ENCODE measurements around the gene KAT6B.

DNA sequence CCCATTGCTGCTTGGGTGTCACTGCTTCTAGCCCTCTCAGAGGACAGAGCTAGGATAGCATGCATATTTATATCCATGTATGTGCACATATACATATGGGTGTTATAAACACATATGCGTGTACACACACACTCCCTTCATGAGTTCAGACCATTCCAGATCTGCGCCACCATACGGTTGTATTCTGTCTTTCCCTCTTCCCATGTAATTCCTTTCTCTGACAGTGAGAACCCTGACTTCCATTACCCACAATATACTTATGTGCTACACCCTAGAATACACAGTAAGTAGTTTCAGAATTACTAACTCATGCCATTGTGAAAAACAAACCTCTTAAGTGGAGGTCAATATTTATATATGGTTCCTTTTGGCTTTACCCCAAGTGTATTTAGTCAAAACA, 168.5 kb downstream of the KAT6B start:
- TF ChIP-seq, protein P1, sequence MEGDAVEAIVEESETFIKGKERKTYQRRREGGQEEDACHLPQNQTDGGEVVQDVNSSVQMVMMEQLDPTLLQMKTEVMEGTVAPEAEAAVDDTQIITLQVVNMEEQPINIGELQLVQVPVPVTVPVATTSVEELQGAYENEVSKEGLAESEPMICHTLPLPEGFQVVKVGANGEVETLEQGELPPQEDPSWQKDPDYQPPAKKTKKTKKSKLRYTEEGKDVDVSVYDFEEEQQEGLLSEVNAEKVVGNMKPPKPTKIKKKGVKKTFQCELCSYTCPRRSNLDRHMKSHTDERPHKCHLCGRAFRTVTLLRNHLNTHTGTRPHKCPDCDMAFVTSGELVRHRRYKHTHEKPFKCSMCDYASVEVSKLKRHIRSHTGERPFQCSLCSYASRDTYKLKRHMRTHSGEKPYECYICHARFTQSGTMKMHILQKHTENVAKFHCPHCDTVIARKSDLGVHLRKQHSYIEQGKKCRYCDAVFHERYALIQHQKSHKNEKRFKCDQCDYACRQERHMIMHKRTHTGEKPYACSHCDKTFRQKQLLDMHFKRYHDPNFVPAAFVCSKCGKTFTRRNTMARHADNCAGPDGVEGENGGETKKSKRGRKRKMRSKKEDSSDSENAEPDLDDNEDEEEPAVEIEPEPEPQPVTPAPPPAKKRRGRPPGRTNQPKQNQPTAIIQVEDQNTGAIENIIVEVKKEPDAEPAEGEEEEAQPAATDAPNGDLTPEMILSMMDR (IDR thresholded peaks at IDR 0.05 in 4 of 5, conservative IDR thresholded peaks at IDR 0.05 in 1 of 5) = no peak
- TF ChIP-seq POLR2A (IDR thresholded peaks at IDR 0.05) = no peak
